ENCODE measurements around the gene CLEC4G. TPM values are rescaled to one million over a fixed set of nuclear protein-coding genes. Genes with fewer than 3 reads are reported as not detected.

CLEC4G gene
- total and polyA plus RNA-seq, 2 experiments from 2014 or later: not detected

DNA sequence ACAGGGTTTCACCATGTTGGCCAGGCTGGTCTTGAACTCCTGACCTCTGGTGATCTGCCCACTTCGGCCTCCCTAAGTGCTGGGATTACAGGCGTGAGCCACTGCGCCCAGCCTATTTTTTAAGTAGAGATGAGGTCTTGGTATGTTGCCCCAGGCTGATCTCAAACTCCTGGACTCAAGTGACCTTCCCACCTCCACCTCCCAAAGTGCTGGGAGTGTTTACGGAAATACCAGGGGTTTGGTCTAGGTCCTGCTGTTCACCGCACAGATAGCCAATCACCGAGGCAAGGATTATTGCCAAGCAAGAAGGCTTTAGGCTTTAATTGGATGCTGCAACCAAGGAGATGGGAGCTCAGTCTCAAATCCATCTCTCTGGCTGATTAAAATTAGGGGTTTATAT, 11.6 kb downstream of the CLEC4G start:
- no peaks in the 10 kb centered on the region for H3K4me1 ChIP-seq (ENCODE audit: low read depth)
- H3K27ac ChIP-seq: no peak overlapping the region

DNA sequence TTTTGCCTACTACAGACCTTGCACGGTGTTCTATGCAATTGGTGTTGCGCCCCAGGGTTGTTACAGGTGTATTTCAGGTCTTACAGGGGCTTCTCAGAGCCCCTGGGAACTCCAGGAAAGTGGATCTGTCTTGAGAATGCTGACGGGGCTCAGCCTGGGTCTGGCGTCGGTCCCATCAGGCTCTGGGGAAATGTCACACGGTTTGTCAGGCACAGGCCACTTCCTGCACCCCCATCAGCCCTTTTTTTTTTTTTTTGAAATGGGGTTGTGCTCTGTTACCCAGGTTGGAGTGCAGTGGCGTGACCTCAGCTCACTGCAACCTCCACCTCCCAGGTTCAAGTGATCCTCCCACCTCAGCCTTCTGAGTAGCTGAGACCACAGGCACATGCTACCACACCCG, 13.2 kb downstream of the CLEC4G start:
- Histone ChIP-seq H3K27ac (no peak overlapping the region), H3K27me3 (peaks cover 5% of the 10 kb centered on the region), H3K4me1 (ENCODE audit: low read depth) (no peaks in the 10 kb centered on the region), H3K9me3 (ENCODE audit: low read depth) (no peaks in the 10 kb centered on the region), H3K36me3 (no peaks in the 10 kb centered on the region), H3K4me3 (no peak overlapping the region)
- TF ChIP-seq, protein P1, sequence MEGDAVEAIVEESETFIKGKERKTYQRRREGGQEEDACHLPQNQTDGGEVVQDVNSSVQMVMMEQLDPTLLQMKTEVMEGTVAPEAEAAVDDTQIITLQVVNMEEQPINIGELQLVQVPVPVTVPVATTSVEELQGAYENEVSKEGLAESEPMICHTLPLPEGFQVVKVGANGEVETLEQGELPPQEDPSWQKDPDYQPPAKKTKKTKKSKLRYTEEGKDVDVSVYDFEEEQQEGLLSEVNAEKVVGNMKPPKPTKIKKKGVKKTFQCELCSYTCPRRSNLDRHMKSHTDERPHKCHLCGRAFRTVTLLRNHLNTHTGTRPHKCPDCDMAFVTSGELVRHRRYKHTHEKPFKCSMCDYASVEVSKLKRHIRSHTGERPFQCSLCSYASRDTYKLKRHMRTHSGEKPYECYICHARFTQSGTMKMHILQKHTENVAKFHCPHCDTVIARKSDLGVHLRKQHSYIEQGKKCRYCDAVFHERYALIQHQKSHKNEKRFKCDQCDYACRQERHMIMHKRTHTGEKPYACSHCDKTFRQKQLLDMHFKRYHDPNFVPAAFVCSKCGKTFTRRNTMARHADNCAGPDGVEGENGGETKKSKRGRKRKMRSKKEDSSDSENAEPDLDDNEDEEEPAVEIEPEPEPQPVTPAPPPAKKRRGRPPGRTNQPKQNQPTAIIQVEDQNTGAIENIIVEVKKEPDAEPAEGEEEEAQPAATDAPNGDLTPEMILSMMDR (IDR thresholded peaks at IDR 0.05; ENCODE audit: low read depth, low read length): no peak
- DNase-seq (ENCODE audit: low read depth in 1 of 2, low spot score in 1 of 2): no peak

More for the DNA sequence above, 11.6 kb downstream of the CLEC4G start:
- Histone ChIP-seq H3K9me3 (ENCODE audit: low read depth) (no peaks in the 10 kb centered on the region), H3K27me3 (peaks cover 8% of the 10 kb centered on the region), H3K36me3 (no peaks in the 10 kb centered on the region), H3K4me3 (no peak overlapping the region)
- TF ChIP-seq, protein P1 (IDR thresholded peaks at IDR 0.05; ENCODE audit: low read depth, low read length): no peak
- DNase-seq (ENCODE audit: low read depth in 1 of 2, low spot score in 1 of 2): no peak

DNA sequence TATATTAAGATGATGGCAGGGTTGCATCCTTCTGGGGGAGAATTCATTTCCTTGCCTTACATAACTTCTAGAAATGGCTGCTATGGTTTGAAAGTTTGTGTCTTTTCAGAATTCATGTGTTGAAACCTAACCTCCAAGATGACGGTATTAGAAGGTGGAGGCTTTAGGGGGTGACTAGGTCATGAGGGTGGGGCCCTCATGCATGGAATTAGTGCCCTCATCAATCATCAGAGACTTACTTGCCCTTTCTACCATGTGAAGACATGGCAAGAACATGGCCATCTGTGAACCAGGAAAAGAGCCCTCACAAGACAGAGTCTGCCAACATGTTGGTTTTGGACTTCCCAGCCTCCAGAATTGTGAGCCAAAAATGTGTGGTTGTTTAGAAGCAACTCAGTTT, 15.1 kb downstream of the CLEC4G start:
- DNase-seq (ENCODE audit: low read depth in 1 of 2, low spot score in 1 of 2): no peak
- Histone ChIP-seq H3K9me3 (ENCODE audit: low read depth) (no peaks in the 10 kb centered on the region), H3K36me3 (no peaks in the 10 kb centered on the region), H3K4me3 (no peak overlapping the region), H3K27me3 (peaks cover 2% of the 10 kb centered on the region), H3K4me1 (ENCODE audit: low read depth) (no peaks in the 10 kb centered on the region), H3K27ac (no peak overlapping the region)
- TF ChIP-seq, protein P1 (IDR thresholded peaks at IDR 0.05; ENCODE audit: low read depth, low read length): no peak

DNA sequence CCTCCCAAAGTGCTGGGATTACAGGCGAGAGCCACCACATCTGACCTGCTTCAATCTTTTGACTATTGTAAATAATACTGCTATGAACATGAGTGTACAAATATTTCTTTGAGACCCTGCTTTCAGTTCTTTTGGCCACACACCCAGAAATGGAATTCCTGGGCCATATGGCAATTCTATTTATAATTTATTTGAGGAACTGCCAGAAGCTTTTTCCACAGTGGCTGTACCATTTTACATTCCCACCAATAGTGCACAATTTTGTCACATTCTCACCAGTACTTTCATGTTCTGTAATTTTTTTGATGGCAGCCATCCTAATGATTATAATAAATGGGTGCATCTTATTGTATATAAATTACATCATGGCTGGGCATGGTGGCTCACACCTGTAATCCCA, 16.2 kb downstream of the CLEC4G start:
- TF ChIP-seq, protein P1 (IDR thresholded peaks at IDR 0.05; ENCODE audit: low read depth, low read length): no peak
- H3K4me1 ChIP-seq (ENCODE audit: low read depth): no peaks in the 10 kb centered on the region
- H3K4me3 ChIP-seq: no peak overlapping the region
- DNase-seq (ENCODE audit: low read depth in 1 of 2, low spot score in 1 of 2): no peak
- no peaks in the 10 kb centered on the region for H3K36me3 ChIP-seq
- H3K27me3 ChIP-seq: peaks cover 2% of the 10 kb centered on the region
- H3K9me3 ChIP-seq (ENCODE audit: low read depth): no peaks in the 10 kb centered on the region
- no peak overlapping the region for H3K27ac ChIP-seq

DNA sequence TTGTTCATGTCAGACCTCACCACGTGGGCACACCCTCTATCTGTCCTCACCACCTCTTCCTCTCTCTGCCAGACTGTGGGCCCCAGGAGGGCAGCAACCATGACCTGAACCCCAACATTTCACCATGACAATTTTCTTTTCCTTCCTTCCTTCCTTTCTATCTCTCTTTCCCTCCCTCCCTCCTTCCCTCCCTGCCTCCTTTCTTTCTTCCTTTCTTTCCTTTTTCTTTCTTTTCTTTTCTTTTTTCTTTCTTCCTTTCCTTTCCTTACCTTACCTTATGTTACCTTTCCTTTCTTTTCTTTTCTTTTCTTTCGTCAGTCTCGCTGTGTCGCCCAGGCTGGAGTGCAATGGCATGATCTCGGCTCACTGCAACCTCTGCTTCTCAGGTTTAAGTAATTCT, 21.3 kb downstream of the CLEC4G start:
- Histone ChIP-seq H3K36me3 (no peaks in the 10 kb centered on the region), H3K27ac (no peak overlapping the region)

More for the DNA sequence above, 21.3 kb downstream of the CLEC4G start:
- H3K4me1 ChIP-seq (ENCODE audit: low read depth): no peaks in the 10 kb centered on the region
- no peaks in the 10 kb centered on the region for H3K9me3 ChIP-seq (ENCODE audit: low read depth)
- TF ChIP-seq, protein P1 (IDR thresholded peaks at IDR 0.05; ENCODE audit: low read depth, low read length): no peak
- H3K4me3 ChIP-seq: no peak overlapping the region
- DNase-seq (ENCODE audit: low read depth in 1 of 2, low spot score in 1 of 2): no peak
- H3K27me3 ChIP-seq: no peaks in the 10 kb centered on the region

Measured in cardiac muscle cell (in vitro differentiated cells and primary cell).